Aorta (tissue), 5 donors: ENCODE data around the gene CASP14. TPM values are rescaled to one million over a fixed set of nuclear protein-coding genes. Genes with fewer than 3 reads are reported as not detected.
"Not testable (repeated sequence)": the region's sequence is repeated elsewhere in the genome, so short reads cannot be mapped to it uniquely, and the experiment has no call there.

Experiments used
- ATAC-seq: fragments of 200-7000 bp; cut with Tn5 transposase; one replicate; pipeline ENCODE4 v1.9.1; 2022; ENCODE audit warnings: moderate library complexity; ENCODE audit not compliant: low FRiP score
- DNase-seq, 2 donors: peaks; one replicate each; pipeline ENCODE4 v3.0.0-alpha.2; 2020
- H3K27ac ChIP-seq, 2 donors: one replicate each; pipeline ENCODE4 v1.5.1; 2013; ENCODE audit warnings: low read length in 2 of 2, mild to moderate bottlenecking in 2 of 2, moderate library complexity in 2 of 2, control low read depth in 1 of 2, inconsistent platforms in 1 of 2, low read depth in 1 of 2
- H3K27me3 ChIP-seq, 2 donors: one replicate each; pipeline ENCODE4 v1.6.1; 2013; ENCODE audit warnings: control low read depth in 1 of 2, low read length in 1 of 2, mild to moderate bottlenecking in 1 of 2, moderate library complexity in 1 of 2; ENCODE audit not compliant: insufficient read depth in 2 of 2, control insufficient read depth in 1 of 2
- H3K36me3 ChIP-seq, 2 donors: one replicate each; pipeline ENCODE4 v1.6.1; 2013; ENCODE audit warnings: control low read depth in 1 of 2, low read length in 1 of 2, mild to moderate bottlenecking in 1 of 2; ENCODE audit not compliant: insufficient read depth in 2 of 2, control insufficient read depth in 1 of 2
- H3K4me1 ChIP-seq, 2 donors: one replicate each; pipeline ENCODE4 v1.6.1; 2013; ENCODE audit warnings: low read length in 2 of 2, control low read depth in 1 of 2, mild to moderate bottlenecking in 1 of 2, moderate library complexity in 1 of 2; ENCODE audit not compliant: insufficient read depth in 2 of 2, control insufficient read depth in 1 of 2
- H3K4me3 ChIP-seq, 2 donors: one replicate each; pipeline ENCODE4 v1.5.1; 2013; ENCODE audit warnings: low read length in 2 of 2, control low read depth in 1 of 2, mild to moderate bottlenecking in 1 of 2
- H3K9me3 ChIP-seq: one replicate; pipeline ENCODE4 v1.6.1; 2013; ENCODE audit warnings: mild to moderate bottlenecking, low read length; ENCODE audit not compliant: control insufficient read depth
- WGBS, 2 donors: extraction: QIAGEN DNeasy Blood & Tissue Kit; methylation state at CpG; one replicate each; pipeline ENCODE4 v1.1.7; 2013; 5-methylcytosine and 5-hydroxymethylcytosine counted together
- intact Hi-C, 2 donors: fragments of 100-400 bp; cut with DNase I; formaldehyde crosslinking; loops; one replicate each; pipeline versions ENCODE4 v1.14.2 to v1.15.0; 2022
- polyA plus RNA-seq, 2 donors: library from polyadenylated mRNA; stranded (reverse); fragments of 200-250 nt; gene quantifications; one replicate each; pipeline ENCODE4 v1.2.3, GENCODE V29; 2013
- total RNA-seq, 2 donors: library from RNA; stranded (reverse); fragmentation: NEBNext Ultra II Directional; extraction: Animal tissue kit (Norgen Biotek cat#: 25700); gene quantifications; one replicate each; pipeline ENCODE4 v1.2.1, GENCODE V29; 2021
- donor health status: healthy with polysubstance abuse.
- donor health status: Bipolar disorder and iron deficiency.
- donor health status: DM: no; HTN: no; CAD: no.
- donor health status: DM: no; HTN: no; CAD: no.
- donor health status: DM: yes; HTN: yes; CAD: no.

CASP14 gene
- total and polyA plus RNA-seq, 4 donors, result not detected

DNA sequence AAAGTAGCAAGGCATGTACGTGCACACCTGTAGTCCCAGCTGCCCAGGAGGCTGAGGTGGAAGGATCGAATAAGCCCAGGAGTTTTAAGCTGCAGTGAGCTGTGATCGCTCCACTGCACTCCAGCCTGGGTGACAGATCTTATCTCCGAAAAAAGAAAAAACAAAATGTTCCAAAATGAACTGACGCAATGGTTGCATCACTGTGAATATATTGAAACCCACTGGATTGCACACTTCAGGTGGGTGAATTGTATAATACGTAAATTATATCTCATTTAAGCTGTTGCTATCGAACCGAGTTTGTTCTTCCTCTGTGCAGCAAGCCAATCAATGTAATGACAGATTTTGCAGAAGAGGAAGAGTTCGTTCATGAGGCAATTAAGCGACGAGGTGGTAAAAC is 1.6 kb upstream of the CASP14 start:
- intact Hi-C loops, result no loop called here
- no peak overlapping the region for H3K27ac ChIP-seq
- WGBS, 2 donors, result 59 to 71% methylated on average over 11 of the region's 11 CpGs
- H3K27me3 ChIP-seq, result no peaks in the 10 kb centered on the region
- no peaks in the 10 kb centered on the region for H3K36me3 ChIP-seq
- H3K4me1 ChIP-seq, result no peaks in the 10 kb centered on the region
- ATAC-seq (no peak), DNase-seq (no peak)
- no peaks in the 10 kb centered on the region for H3K9me3 ChIP-seq
- no peak overlapping the region for H3K4me3 ChIP-seq

DNA sequence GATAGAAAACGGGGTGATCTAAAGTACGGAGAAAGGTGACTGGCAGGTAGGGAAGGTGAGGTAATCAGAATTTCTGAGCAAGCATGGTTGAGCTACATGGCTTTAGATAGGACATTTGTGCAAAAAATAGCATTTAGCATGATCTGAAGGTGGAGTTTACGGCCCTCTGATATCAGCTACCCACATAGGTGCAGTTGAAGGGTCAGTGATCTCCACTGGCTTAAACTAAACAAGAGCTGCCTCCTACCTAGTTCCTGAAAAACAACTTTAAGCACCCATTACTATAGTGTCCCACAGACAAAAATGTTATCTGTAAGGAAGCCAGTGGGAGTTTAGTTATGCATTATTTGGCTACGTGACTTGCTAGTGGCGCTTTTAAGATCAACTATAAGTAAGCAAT is 1.2 kb upstream of the CASP14 start:
- H3K4me1 ChIP-seq, result no peaks in the 10 kb centered on the region
- WGBS, 2 donors, result 67 to 72% methylated on average over 5 of the region's 5 CpGs
- H3K27me3 ChIP-seq, result no peaks in the 10 kb centered on the region
- intact Hi-C loops, result no loop called here
- no peaks in the 10 kb centered on the region for H3K9me3 ChIP-seq
- no peak for DNase-seq
- H3K4me3 ChIP-seq, result no peak overlapping the region
- H3K36me3 ChIP-seq, result no peaks in the 10 kb centered on the region
- H3K27ac ChIP-seq, result no peak overlapping the region
- ATAC-seq, result no peak

GRCh38 chr19:15050639-15051038 is 1.4 kb downstream of the CASP14 start:
- ATAC-seq, result no peak
- Histone ChIP-seq H3K27me3 (no peaks in the 10 kb centered on the region), H3K27ac (no peak overlapping the region), H3K36me3 (no peaks in the 10 kb centered on the region), H3K4me3 (no peak overlapping the region), H3K9me3 (no peaks in the 10 kb centered on the region), H3K4me1 (no peaks in the 10 kb centered on the region)
- DNase-seq, result no peak
- intact Hi-C loops, result no loop called here
- WGBS, 2 donors, result 85 to 89% methylated on average over 2 of the region's 2 CpGs

DNA sequence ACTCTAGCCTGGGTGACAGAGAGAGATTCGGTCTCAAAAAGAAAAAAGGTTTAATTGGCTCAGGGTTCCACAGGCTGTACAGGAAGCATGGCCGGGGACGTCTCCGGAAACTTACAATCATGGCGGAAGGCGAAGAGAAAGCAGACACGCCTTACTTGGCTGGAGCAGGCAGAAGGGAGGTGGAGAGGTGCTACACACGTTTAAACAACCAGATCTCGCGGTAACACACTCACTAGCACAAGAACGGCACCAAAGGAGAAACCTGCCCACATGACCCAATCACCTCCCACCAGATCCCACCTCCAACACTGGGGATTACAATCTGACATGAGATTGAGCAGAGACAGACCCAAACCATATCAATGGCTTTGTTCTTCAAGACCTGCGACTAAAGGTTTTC is 12.8 kb downstream of the CASP14 start:
- WGBS, 2 donors, result 86 to 89% methylated on average over 12 of the region's 12 CpGs
- Histone ChIP-seq H3K4me3 (no peak overlapping the region), H3K27ac (no peak overlapping the region), H3K4me1 (no peaks in the 10 kb centered on the region), H3K27me3 (no peaks in the 10 kb centered on the region), H3K36me3 (no peaks in the 10 kb centered on the region), H3K9me3 (peaks cover 2% of the 10 kb centered on the region)
- DNase-seq (no peak), ATAC-seq (no peak)
- intact Hi-C loops, result no loop called here

- H3K27ac ChIP-seq, H3K9me3 ChIP-seq, DNase-seq, H3K36me3 ChIP-seq, H3K4me3 ChIP-seq, H3K4me1 ChIP-seq, H3K27me3 ChIP-seq, ATAC-seq, intact Hi-C loops: not testable (repeated sequence)
- WGBS, 2 donors, result 61 to 74% methylated on average over 4 of the region's 4 CpGs
Measured at GRCh38 chr19:15070386-15070785, 21.1 kb downstream of the CASP14 start.

GRCh38 chr19:15072930-15073647 is 23.8 kb downstream of the CASP14 start:
- WGBS, 2 donors, result 69 to 77% methylated on average over 23 of the region's 23 CpGs

DNA sequence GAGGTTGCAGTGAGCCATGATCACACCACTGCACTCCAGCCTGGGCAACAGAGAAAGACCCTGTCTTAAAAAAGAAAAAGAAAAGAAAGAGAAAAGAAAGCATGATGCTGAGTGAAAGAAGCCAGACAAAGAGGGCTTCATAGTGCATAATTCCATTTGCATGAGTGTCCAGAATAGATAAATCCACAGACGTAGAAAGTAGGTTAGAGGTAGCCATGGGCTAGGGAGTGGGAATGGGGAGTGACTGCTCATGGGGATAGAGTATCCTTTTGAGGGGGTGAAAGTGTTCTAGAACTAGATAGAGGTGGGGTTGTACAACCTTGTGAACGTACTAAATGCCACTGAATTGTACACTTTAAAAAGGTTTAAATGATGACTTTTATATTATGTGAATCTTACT is 25.1 kb downstream of the CASP14 start:
- DNase-seq (no peak), ATAC-seq (no peak)
- H3K27ac ChIP-seq, result no peak overlapping the region
- H3K4me1 ChIP-seq, result no peaks in the 10 kb centered on the region
- H3K27me3 ChIP-seq, result peaks cover 0 to 1% of the 10 kb centered on the region in 2 donors
- WGBS, 2 donors, result 50 to 59% methylated on average over 2 of the region's 2 CpGs
- no peaks in the 10 kb centered on the region for H3K36me3 ChIP-seq
- intact Hi-C loops, result no loop called here
- no peaks in the 10 kb centered on the region for H3K9me3 ChIP-seq
- no peak overlapping the region for H3K4me3 ChIP-seq

More at GRCh38 chr19:15072930-15073647, 23.8 kb downstream of the CASP14 start:
- Histone ChIP-seq H3K4me3 (no peak overlapping the region), H3K4me1 (no peaks in the 10 kb centered on the region), H3K9me3 (no peaks in the 10 kb centered on the region), H3K36me3 (no peaks in the 10 kb centered on the region), H3K27ac (no peak overlapping the region), H3K27me3 (peaks cover 0 to 1% of the 10 kb centered on the region in 2 donors)
- DNase-seq (no peak), ATAC-seq (no peak)
- intact Hi-C loops, result no loop called here

DNA sequence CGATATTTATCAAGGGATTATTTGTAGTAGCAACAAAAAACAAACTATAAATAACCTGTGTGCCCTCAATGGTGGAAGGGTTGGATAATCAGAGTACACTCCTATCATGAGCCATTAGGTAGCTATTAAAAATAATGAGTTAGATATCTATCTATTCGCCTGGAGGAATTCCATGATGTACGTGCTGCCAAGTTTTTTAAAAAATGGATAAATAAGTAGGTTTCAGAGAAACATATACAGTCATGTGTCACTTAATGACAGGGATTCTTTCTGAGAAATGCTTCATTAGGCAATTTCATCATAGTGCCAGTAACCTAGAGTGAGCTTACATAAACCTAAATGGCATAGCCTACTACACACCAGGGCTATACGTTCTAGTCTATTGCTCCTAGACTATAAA is 26.5 kb downstream of the CASP14 start:
- intact Hi-C loops, result no loop called here
- 69 to 72% methylated on average over 4 of the region's 4 CpGs for WGBS, 2 donors

GRCh38 chr19:15080002-15080401 is 30.7 kb downstream of the CASP14 start:
- intact Hi-C loops, H3K27me3 ChIP-seq, H3K4me1 ChIP-seq, DNase-seq, H3K27ac ChIP-seq, H3K36me3 ChIP-seq, H3K9me3 ChIP-seq, H3K4me3 ChIP-seq, ATAC-seq: not testable (repeated sequence)
- WGBS, 2 donors, result 56 to 61% methylated on average over 4 of the region's 4 CpGs

More for the DNA sequence above, 26.5 kb downstream of the CASP14 start:
- no peaks in the 10 kb centered on the region for H3K36me3 ChIP-seq
- DNase-seq, result no peak
- H3K27ac ChIP-seq, result no peak overlapping the region
- H3K4me1 ChIP-seq, result no peaks in the 10 kb centered on the region
- peaks cover 0 to 1% of the 10 kb centered on the region in 2 donors for H3K27me3 ChIP-seq
- ATAC-seq, result no peak
- H3K9me3 ChIP-seq, result no peaks in the 10 kb centered on the region
- H3K4me3 ChIP-seq, result no peak overlapping the region
